ENCODE measurements around the gene LIN7A. TPM values are rescaled to one million over a fixed set of nuclear protein-coding genes. Genes with fewer than 3 reads are reported as not detected.

LIN7A gene
- total and polyA plus RNA-seq, 2 of the 8 experiments (the other 6 are each of a cell fraction or from before 2014, with no cell fraction given) = 5.8 to 22.0 TPM

- H3K18ac ChIP-seq (ENCODE audit: extremely low read depth, low read length) = no peak overlapping the region
- H3K36me3 ChIP-seq (ENCODE audit: control insufficient read depth in 2 of 4, insufficient read depth in 4 of 4, low read length in 3 of 4) = no peaks in the 10 kb centered on the region
- no peaks in the 10 kb centered on the region for H4K20me1 ChIP-seq (replicated peaks in 1 of 2; ENCODE audit: control insufficient read depth in 1 of 2, insufficient read depth in 2 of 2, low read length in 2 of 2)
- H3K4me1 ChIP-seq (replicated peaks in 1 of 4; ENCODE audit: control insufficient read depth in 3 of 4, insufficient read depth in 4 of 4, low read length in 3 of 4) = no peaks in the 10 kb centered on the region
- no peak overlapping the region for H3K56ac ChIP-seq (replicated peaks; ENCODE audit: insufficient read length, low read depth, low read length)
- no peak overlapping the region for H3K14ac ChIP-seq (ENCODE audit: insufficient read length)
- H2BK120ac ChIP-seq (replicated peaks; ENCODE audit: low read depth, low read length) = no peak overlapping the region
- TF ChIP-seq RAD21 (IDR thresholded peaks at IDR 0.05 in 1 of 2, conservative IDR thresholded peaks at IDR 0.05 in 1 of 2; ENCODE audit: low read depth in 2 of 2, low read length in 2 of 2) (no peak), EGR1 (IDR thresholded peaks at IDR 0.05; ENCODE audit: borderline replicate concordance, low read depth, low read length) (no peak), RBBP5 (IDR thresholded peaks at IDR 0.05; ENCODE audit: borderline replicate concordance, low read depth, low read length) (no peak)
- no peak overlapping the region for H2AK5ac ChIP-seq (ENCODE audit: low read depth, low read length)
- 90% methylated on average over 2 of the region's 2 CpGs; no CpG with 5 or more reads in 1 of the 2 experiments for WGBS, 2 experiments (ENCODE audit: extremely low coverage in 1 of 2, insufficient coverage in 1 of 2, insufficient read length in 1 of 2, insufficient replicate concordance in 2 of 2, low coverage in 1 of 2, low lambda C conversion rate in 2 of 2, missing lambda C conversion rate in 1 of 2)
- no peak overlapping the region for H2BK20ac ChIP-seq (ENCODE audit: low read length)
- H2BK15ac ChIP-seq (ENCODE audit: low read length) = no peak overlapping the region
- CTCF ChIA-PET (ENCODE audit: partially characterized antibody) = interaction anchor here (1.2 to 1.6 kb wide), 2 partner anchors 10 to 214 kb away, joined by 3 to 5 read pairs; no protein-coding TSS in a partner anchor
- no peak overlapping the region for H3K23ac ChIP-seq (ENCODE audit: insufficient read length)
- H3K27me3 ChIP-seq (replicated peaks in 1 of 4; ENCODE audit: control insufficient read depth in 3 of 4, extremely low read depth in 1 of 4, insufficient read depth in 3 of 4, low read length in 3 of 4) = no peaks in the 10 kb centered on the region
- H2BK12ac ChIP-seq (ENCODE audit: low read depth, low read length) = no peak overlapping the region
- H3K4me3 ChIP-seq (ENCODE audit: extremely low read depth in 1 of 4, insufficient read depth in 2 of 4, low read depth in 3 of 4, low read length in 4 of 4) = no peak overlapping the region
- POLR2A ChIA-PET (ENCODE audit: partially characterized antibody) = no interaction called here
- H3K9ac ChIP-seq (replicated peaks in 1 of 4; ENCODE audit: extremely low read depth in 1 of 4, low read depth in 3 of 4, low read length in 3 of 4) = no peak overlapping the region
- no peak overlapping the region for H4K91ac ChIP-seq (replicated peaks; ENCODE audit: insufficient read length, low read length)
- H2AFZ ChIP-seq (ENCODE audit: low read length) = no peak overlapping the region
- H3K4ac ChIP-seq (replicated peaks; ENCODE audit: insufficient read length, low read depth, low read length) = no peak overlapping the region
- H3K9me3 ChIP-seq (ENCODE audit: insufficient read depth in 2 of 2, low read depth in 1 of 2, low read length in 1 of 2) = no peaks in the 10 kb centered on the region
- no peak overlapping the region for H2BK5ac ChIP-seq (ENCODE audit: low read depth, low read length)
- no peak overlapping the region for H4K5ac ChIP-seq (ENCODE audit: insufficient read length, low read depth, low read length)
- no peak overlapping the region for H4K8ac ChIP-seq (ENCODE audit: extremely low read depth, insufficient read depth, low read length)
- FAIRE-seq = no peak
- H3K27ac ChIP-seq (ENCODE audit: low read depth, low read length) = no peak overlapping the region
- no peaks in the 10 kb centered on the region for H3K79me1 ChIP-seq (ENCODE audit: low read depth, low read length)
- no peaks in the 10 kb centered on the region for H3K23me2 ChIP-seq (ENCODE audit: low read depth, low read length)
- peaks cover 0 to 3% of the 10 kb centered on the region in 2 experiments; a peak in 1 of 4 replicates for H3K79me2 ChIP-seq (ENCODE audit: control insufficient read depth in 1 of 2, insufficient read depth in 2 of 2, low read length in 2 of 2)
- DNase-seq (ENCODE audit: low read depth in 1 of 2, low spot score in 2 of 2) = no peak
- no peak overlapping the region for H3K4me2 ChIP-seq (ENCODE audit: insufficient read depth in 1 of 2, low read depth in 2 of 2, low read length in 2 of 2)
Measured at GRCh38 chr12:80924437-80924836, 13.3 kb downstream of the LIN7A start.
